Parathyroid adenoma (tissue), 2 donors: Measurements from ENCODE around the gene ACKR2.
A peak's percentile ranks its signal among the peaks of the same experiment; 100 is the strongest.

Source experiments
- H2AFZ ChIP-seq: fragments of 300-600 bp; sonication (generic); one replicate; pipeline ENCODE4 v1.7.0; 2017; ENCODE audit warnings: antibody characterized with exemption, mild to moderate bottlenecking
- H3K27ac ChIP-seq: fragments of 300-600 bp; sonication (generic); one replicate; pipeline ENCODE4 v1.7.0; 2017
- H3K27me3 ChIP-seq: fragments of 300-600 bp; sonication (generic); one replicate; pipeline ENCODE4 v1.7.0; 2017; ENCODE audit warnings: low read length; ENCODE audit not compliant: control insufficient read depth, insufficient read depth
- H3K36me3 ChIP-seq: fragments of 300-600 bp; sonication (generic); one replicate; pipeline ENCODE4 v1.7.0; 2017; ENCODE audit warnings: low read length; ENCODE audit not compliant: control insufficient read depth, insufficient read depth
- H3K4me1 ChIP-seq: fragments of 300-600 bp; sonication (generic); one replicate; pipeline ENCODE4 v1.7.0; 2017; ENCODE audit warnings: control low read depth
- H3K4me2 ChIP-seq: fragments of 300-600 bp; sonication (generic); one replicate; pipeline ENCODE4 v1.7.0; 2017; ENCODE audit warnings: low read length
- H3K4me3 ChIP-seq: fragments of 300-600 bp; sonication (generic); one replicate; pipeline ENCODE4 v1.7.0; 2017; ENCODE audit warnings: low read depth, low read length
- H3K79me2 ChIP-seq: fragments of 300-600 bp; sonication (generic); one replicate; pipeline ENCODE4 v1.7.0; 2017; ENCODE audit warnings: control low read depth
- H3K9ac ChIP-seq: fragments of 300-600 bp; sonication (generic); one replicate; pipeline ENCODE4 v1.7.0; 2017; ENCODE audit warnings: mild to moderate bottlenecking
- H3K9me3 ChIP-seq: fragments of 300-600 bp; sonication (generic); one replicate; pipeline ENCODE4 v1.7.0; 2017; ENCODE audit warnings: low read length; ENCODE audit not compliant: control insufficient read depth
- CTCF ChIP-seq: fragments of 300-600 bp; sonication (generic); IDR thresholded peaks from one replicate; pipeline ENCODE4 v1.7.0; 2017; ENCODE audit warnings: antibody characterized with exemption, mild to moderate bottlenecking
- donor health status: primary hyperparathyroidism.

Gene ACKR2

GRCh38 chr3:42906070-42906847 is 97.0 kb downstream of the ACKR2 start, which contains the start of gene ZNF662:
Gene ZNF662, plus strand, starts transcription at chr3:42906142. Its CDS starts 1,973 bp downstream, at chr3:42908115.
- TF ChIP-seq CTCF = no peak
- Histone ChIP-seq H3K4me3 (peak within 1 kb of the TSS; percentile 31), H3K4me2 (peak within 1 kb of the TSS; percentile 47), H3K4me1 (no peaks in the 10 kb centered on the region), H3K79me2 (no peaks in the 10 kb centered on the region), H3K9me3 (no peaks in the 10 kb centered on the region), H3K36me3 (no peaks in the 10 kb centered on the region), H3K27me3 (no peaks in the 10 kb centered on the region), H2AFZ (peak within 1 kb of the TSS; percentile 87), H3K27ac (no peak within 1 kb of the TSS), H3K9ac (no peak within 1 kb of the TSS)

DNA sequence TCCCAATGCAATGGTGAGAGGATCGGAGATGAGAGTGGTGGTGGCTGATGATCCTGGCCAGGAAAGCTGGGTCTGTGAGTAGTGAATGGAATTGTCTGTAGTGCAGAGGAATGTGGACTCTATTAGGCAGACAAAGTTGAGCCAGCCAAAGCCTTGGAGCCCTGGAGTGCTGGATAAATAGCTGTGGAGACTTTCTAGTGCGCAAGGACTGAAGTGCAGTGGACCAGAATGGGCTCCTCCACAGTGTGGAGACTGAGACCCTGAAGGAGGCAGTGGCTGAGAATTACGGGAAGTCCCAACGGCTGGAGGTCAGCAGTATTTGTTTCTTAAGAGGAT is 97.6 kb downstream of the ACKR2 start:
- no peaks in the 10 kb centered on the region for H3K27me3 ChIP-seq
- no peaks in the 10 kb centered on the region for H3K9me3 ChIP-seq
- no peak overlapping the region for H3K4me3 ChIP-seq
- H3K36me3 ChIP-seq = no peaks in the 10 kb centered on the region
- H3K4me2 ChIP-seq = no peak overlapping the region
- H3K79me2 ChIP-seq = no peaks in the 10 kb centered on the region
- H3K27ac ChIP-seq = no peak overlapping the region
- no peaks in the 10 kb centered on the region for H3K4me1 ChIP-seq
- TF ChIP-seq CTCF = no peak
- no peak overlapping the region for H3K9ac ChIP-seq
- H2AFZ ChIP-seq = peak overlapping the region; percentile 87

GRCh38 chr3:42908675-42909074 is 99.4 kb downstream of the ACKR2 start:
- Histone ChIP-seq H3K9ac (no peak overlapping the region), H3K36me3 (no peaks in the 10 kb centered on the region), H3K27ac (no peak overlapping the region), H3K79me2 (no peaks in the 10 kb centered on the region), H3K4me3 (no peak overlapping the region), H3K4me2 (no peak overlapping the region), H3K4me1 (no peaks in the 10 kb centered on the region), H2AFZ (no peak overlapping the region), H3K27me3 (no peaks in the 10 kb centered on the region), H3K9me3 (no peaks in the 10 kb centered on the region)
- no peak for TF ChIP-seq CTCF

DNA sequence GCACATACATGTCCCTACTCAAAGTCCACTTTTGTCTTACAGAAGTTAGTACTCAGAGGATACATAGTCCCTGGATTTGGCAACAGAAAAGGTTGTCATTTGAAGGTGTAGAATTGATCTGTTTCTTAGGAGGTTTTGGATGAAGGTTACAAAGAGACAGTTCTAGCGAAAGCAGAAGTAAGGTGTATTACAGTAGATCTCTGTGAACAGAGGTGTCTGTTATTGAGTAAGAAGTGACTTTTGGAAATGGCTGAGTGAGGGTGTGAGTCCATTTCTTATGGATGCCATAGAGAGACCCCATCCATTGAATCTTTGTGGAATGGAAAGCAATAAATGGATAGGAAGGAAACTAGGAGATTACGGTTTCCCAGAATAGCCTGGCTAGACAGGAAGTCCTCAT is 102.3 kb downstream of the ACKR2 start:
- no peaks in the 10 kb centered on the region for H3K36me3 ChIP-seq
- H2AFZ ChIP-seq = no peak overlapping the region
- no peaks in the 10 kb centered on the region for H3K79me2 ChIP-seq
- no peak overlapping the region for H3K4me3 ChIP-seq
- H3K4me1 ChIP-seq = no peaks in the 10 kb centered on the region
- no peak for TF ChIP-seq CTCF
- no peak overlapping the region for H3K4me2 ChIP-seq
- no peaks in the 10 kb centered on the region for H3K27me3 ChIP-seq
- H3K9me3 ChIP-seq = no peaks in the 10 kb centered on the region
- H3K27ac ChIP-seq = no peak overlapping the region
- no peak overlapping the region for H3K9ac ChIP-seq
